22Rv1 (cell line): ENCODE data around the gene TICAM1.
"Not testable (repeated sequence)": the region's sequence is repeated elsewhere in the genome, so short reads cannot be mapped to it uniquely, and the experiment has no call there.

Source experiments
- H3K27ac ChIP-seq: fragments of 450-650 bp; 2 replicates; pipeline ENCODE4 v1.5.1; 2017
- CTCF ChIP-seq: fragments of 450-650 bp; IDR thresholded peaks from 2 replicates; pipeline ENCODE4 v1.5.1; 2017; ENCODE audit warnings: mild to moderate bottlenecking
- ZFX ChIP-seq: fragments of 450-650 bp; IDR thresholded peaks from 2 replicates; pipeline ENCODE4 v1.6.1; 2017; ENCODE audit warnings: antibody characterized with exemption, borderline replicate concordance

Gene TICAM1

GRCh38 chr19:4780860-4781259 is 50.7 kb downstream of the TICAM1 start:
- H3K27ac ChIP-seq, result no peak overlapping the region
- TF ChIP-seq ZFX, result no peak
- TF ChIP-seq CTCF, result no peak

GRCh38 chr19:4778124-4778523 is 53.4 kb downstream of the TICAM1 start:
- H3K27ac ChIP-seq, result not testable (repeated sequence)

GRCh38 chr19:4776436-4777211 is 54.9 kb downstream of the TICAM1 start:
- H3K27ac ChIP-seq, result no peak overlapping the region

GRCh38 chr19:4775627-4776152 is 55.8 kb downstream of the TICAM1 start:
- TF ChIP-seq CTCF (no peak), ZFX (no peak)
- H3K27ac ChIP-seq, result no peak overlapping the region

More at GRCh38 chr19:4776436-4777211, 54.9 kb downstream of the TICAM1 start:
- TF ChIP-seq ZFX, result no peak
- TF ChIP-seq CTCF, result no peak

- H3K27ac ChIP-seq, result no peak overlapping the region
- TF ChIP-seq CTCF (no peak), ZFX (no peak)
Measured at GRCh38 chr19:4774136-4774535, 57.4 kb downstream of the TICAM1 start.

GRCh38 chr19:4773047-4773640 is 58.4 kb downstream of the TICAM1 start:
- TF ChIP-seq CTCF (no peak), ZFX (no peak)
- no peak overlapping the region for H3K27ac ChIP-seq

GRCh38 chr19:4772566-4772965 is 58.9 kb downstream of the TICAM1 start:
- no peak for TF ChIP-seq CTCF
- no peak overlapping the region for H3K27ac ChIP-seq
